ENCODE results near the gene ADARB1.

GRCh38 chr21:45225741-45226327, 151.5 kb downstream of the ADARB1 start:
- TF ChIP-seq SUZ12 (IDR thresholded peaks at IDR 0.05; ENCODE audit: extremely low read depth, insufficient read depth, insufficient read length) (no peak), ZNF274 (IDR thresholded peaks at IDR 0.05; ENCODE audit: low read depth, low read length) (no peak), YY1 (IDR thresholded peaks at IDR 0.05; ENCODE audit: insufficient read depth, insufficient read length) (no peak)

Data from NT2/D1 (cell line).